ENCODE results near the gene CCL3.
"Not testable (repeated sequence)": the region's sequence is repeated elsewhere in the genome, so short reads cannot be mapped to it uniquely, and the experiment has no call there.

Gene CCL3

GRCh38 chr17:36120221-36120620 lies 30.3 kb upstream of the CCL3 start:
- H3K4me1 ChIP-seq (ENCODE audit: low read depth, poor library complexity, severe bottlenecking) = peaks cover 23% of the 10 kb centered on the region
- TF ChIP-seq CTCF (conservative IDR thresholded peaks at IDR 0.05; ENCODE audit: low read depth, low read length) = no peak
- H3K27me3 ChIP-seq (ENCODE audit: insufficient read depth, low read depth) = no peaks in the 10 kb centered on the region
- H3K27ac ChIP-seq = no peak overlapping the region
- no peaks in the 10 kb centered on the region for H3K79me2 ChIP-seq (ENCODE audit: insufficient read depth, low read depth)
- no peak overlapping the region for H3K9ac ChIP-seq
- no peak overlapping the region for H3K4me3 ChIP-seq (IDR thresholded peaks at IDR 0.05; ENCODE audit: insufficient read depth, low read depth, low read length)
- no peak overlapping the region for H2AFZ ChIP-seq (ENCODE audit: low read depth)
- no peaks in the 10 kb centered on the region for H4K20me1 ChIP-seq (ENCODE audit: insufficient read depth)
- H3K36me3 ChIP-seq (ENCODE audit: insufficient read depth) = no peaks in the 10 kb centered on the region
- no peak overlapping the region for H3K4me2 ChIP-seq

- Histone ChIP-seq H3K4me2 (peak overlapping the region; percentile 54), H3K4me3 (IDR thresholded peaks at IDR 0.05; ENCODE audit: insufficient read depth, low read depth, low read length) (no peak overlapping the region), H3K36me3 (ENCODE audit: insufficient read depth) (no peaks in the 10 kb centered on the region), H3K27ac (no peak overlapping the region), H3K27me3 (ENCODE audit: insufficient read depth, low read depth) (no peaks in the 10 kb centered on the region), H2AFZ (ENCODE audit: low read depth) (peak overlapping the region; percentile 44), H3K79me2 (ENCODE audit: insufficient read depth, low read depth) (no peaks in the 10 kb centered on the region), H3K4me1 (ENCODE audit: low read depth, poor library complexity, severe bottlenecking) (peaks cover 23% of the 10 kb centered on the region), H4K20me1 (ENCODE audit: insufficient read depth) (no peaks in the 10 kb centered on the region), H3K9ac (no peak overlapping the region)
- TF ChIP-seq CTCF (conservative IDR thresholded peaks at IDR 0.05; ENCODE audit: low read depth, low read length) = no peak
Measured at GRCh38 chr17:36118477-36119353, 28.8 kb upstream of the CCL3 start.

GRCh38 chr17:36117505-36118382 lies 27.8 kb upstream of the CCL3 start:
- no peak for TF ChIP-seq CTCF (conservative IDR thresholded peaks at IDR 0.05; ENCODE audit: low read depth, low read length)

GRCh38 chr17:36115649-36115977 lies 25.7 kb upstream of the CCL3 start:
- not testable (repeated sequence) for H3K79me2 ChIP-seq (ENCODE audit: insufficient read depth, low read depth)

More at GRCh38 chr17:36117505-36118382, 27.8 kb upstream of the CCL3 start:
- no peak overlapping the region for H3K9ac ChIP-seq
- H4K20me1 ChIP-seq (ENCODE audit: insufficient read depth) = no peaks in the 10 kb centered on the region
- H3K4me2 ChIP-seq = peak overlapping the region; percentile 54; the same call in 1 of the 2 replicates
- H3K79me2 ChIP-seq (ENCODE audit: insufficient read depth, low read depth) = no peaks in the 10 kb centered on the region
- H3K27me3 ChIP-seq (ENCODE audit: insufficient read depth, low read depth) = no peaks in the 10 kb centered on the region
- H2AFZ ChIP-seq (ENCODE audit: low read depth) = no peak overlapping the region; the same call in 1 of the 2 replicates
- no peak overlapping the region for H3K4me3 ChIP-seq (IDR thresholded peaks at IDR 0.05; ENCODE audit: insufficient read depth, low read depth, low read length)
- H3K4me1 ChIP-seq (ENCODE audit: low read depth, poor library complexity, severe bottlenecking) = peaks cover 23% of the 10 kb centered on the region
- H3K27ac ChIP-seq = no peak overlapping the region
- no peaks in the 10 kb centered on the region for H3K36me3 ChIP-seq (ENCODE audit: insufficient read depth)

GRCh38 chr17:36114971-36115648 lies 25.2 kb upstream of the CCL3 start:
- peaks cover 23% of the 10 kb centered on the region for H3K4me1 ChIP-seq (ENCODE audit: low read depth, poor library complexity, severe bottlenecking)
- H4K20me1 ChIP-seq (ENCODE audit: insufficient read depth); H3K4me3 ChIP-seq (IDR thresholded peaks at IDR 0.05; ENCODE audit: insufficient read depth, low read depth, low read length); H3K4me2 ChIP-seq; H3K27ac ChIP-seq; H2AFZ ChIP-seq (ENCODE audit: low read depth); H3K27me3 ChIP-seq (ENCODE audit: insufficient read depth, low read depth); H3K9ac ChIP-seq; H3K79me2 ChIP-seq (ENCODE audit: insufficient read depth, low read depth); H3K36me3 ChIP-seq (ENCODE audit: insufficient read depth): not testable (repeated sequence)

More at GRCh38 chr17:36115649-36115977, 25.7 kb upstream of the CCL3 start:
- H3K4me3 ChIP-seq (IDR thresholded peaks at IDR 0.05; ENCODE audit: insufficient read depth, low read depth, low read length); H3K4me2 ChIP-seq; H2AFZ ChIP-seq (ENCODE audit: low read depth); H4K20me1 ChIP-seq (ENCODE audit: insufficient read depth); H3K27me3 ChIP-seq (ENCODE audit: insufficient read depth, low read depth); H3K27ac ChIP-seq; H3K9ac ChIP-seq; H3K36me3 ChIP-seq (ENCODE audit: insufficient read depth): not testable (repeated sequence)
- H3K4me1 ChIP-seq (ENCODE audit: low read depth, poor library complexity, severe bottlenecking) = peaks cover 23% of the 10 kb centered on the region

- H3K36me3 ChIP-seq (ENCODE audit: insufficient read depth); H3K9ac ChIP-seq; H2AFZ ChIP-seq (ENCODE audit: low read depth); H3K27ac ChIP-seq; H3K4me3 ChIP-seq (IDR thresholded peaks at IDR 0.05; ENCODE audit: insufficient read depth, low read depth, low read length); H3K4me2 ChIP-seq; H3K79me2 ChIP-seq (ENCODE audit: insufficient read depth, low read depth); H3K27me3 ChIP-seq (ENCODE audit: insufficient read depth, low read depth); H4K20me1 ChIP-seq (ENCODE audit: insufficient read depth): not testable (repeated sequence)
- peaks cover 11% of the 10 kb centered on the region for H3K4me1 ChIP-seq (ENCODE audit: low read depth, poor library complexity, severe bottlenecking)
Measured at GRCh38 chr17:36113131-36113530, 23.2 kb upstream of the CCL3 start.

Measured in KMS-11 (cell line).